RWPE1 (cell line): ENCODE results near the gene SLU7.
A peak's percentile ranks its signal among the peaks of the same experiment; 100 is the strongest.

Experiments
- CTCF ChIA-PET: fragments of 350-600 bp; sonication (Branson Sonifier 250); formaldehyde crosslinking; extraction: SDS; loops from one replicate; lab custom pipeline; 2021; lab: Yijun Ruan, JAX
- POLR2A ChIA-PET: fragments of 400-600 bp; formaldehyde crosslinking; extraction: SDS; loops from one replicate; lab custom pipeline; 2020; ENCODE audit warnings: antibody characterized with exemption; ENCODE audit not compliant: low non-redundant PET; lab: Yijun Ruan, JAX
- DNase-seq: peaks from one replicate; pipeline ENCODE4 v3.0.0; 2012; ENCODE audit warnings: low spot score
- H3K27ac ChIP-seq: fragments of 450-650 bp; 2 replicates; pipeline ENCODE4 v1.5.1; 2017
- CTCF ChIP-seq: fragments of 450-650 bp; conservative IDR thresholded peaks from 2 replicates; pipeline ENCODE4 v1.5.1; 2017; ENCODE audit warnings: low read depth, mild to moderate bottlenecking

SLU7 gene

GRCh38 chr5:160427607-160428006 lies 8.7 kb upstream of the SLU7 start:
- no peak for TF ChIP-seq CTCF
- ChIA-PET POLR2A (interaction anchor here (0.6 kb wide), 1 partner anchor 28 kb away, joined by 4 read pairs; no protein-coding TSS in a partner anchor), CTCF (interaction anchor here (1.4 kb wide), 1 partner anchor 11 kb away, joined by 7 read pairs; no protein-coding TSS in a partner anchor)
- no peak for DNase-seq
- no peak overlapping the region for H3K27ac ChIP-seq

- ChIA-PET POLR2A (interaction anchor here (0.6 kb wide), 1 partner anchor 481 kb away, joined by 3 read pairs; no protein-coding TSS in a partner anchor), CTCF (interaction anchor here (0.6 to 3.8 kb wide), 4 partner anchors 14 to 106 kb away, joined by 3 to 15 read pairs (median 4); no protein-coding TSS in a partner anchor)
- no peak overlapping the region for H3K27ac ChIP-seq
- TF ChIP-seq CTCF = no peak
- DNase-seq = peak; percentile 60
Observed at GRCh38 chr5:160423099-160423498, 4.2 kb upstream of the SLU7 start.

GRCh38 chr5:160421625-160422258 lies 2.9 kb upstream of the SLU7 start, which contains the start of gene PTTG1:
Gene PTTG1 (plus strand): TSS chr5:160421855. CDS start chr5:160422313, 458 bp downstream.
- ChIA-PET POLR2A (interaction anchor here (0.6 to 0.7 kb wide), 4 partner anchors 20 to 1967 kb away, joined by 3 to 5 read pairs (median 4); partner anchors contain the start of gene CCNJL), CTCF (interaction anchor here (0.7 to 3.8 kb wide), 2 partner anchors 17 to 275 kb away, joined by 3 to 15 read pairs; no protein-coding TSS in a partner anchor)
- peak within 1 kb of the TSS; percentile 95 for H3K27ac ChIP-seq
- peak; percentile 96 for DNase-seq
- TF ChIP-seq CTCF = no peak

- DNase-seq = no peak
- POLR2A ChIA-PET = interaction anchor here (0.6 kb wide), 1 partner anchor 18 kb away, joined by 4 read pairs; no protein-coding TSS in a partner anchor
- TF ChIP-seq CTCF = no peak
- no peak overlapping the region for H3K27ac ChIP-seq
- CTCF ChIA-PET = no interaction called here
Observed at GRCh38 chr5:160420331-160420610, 1.4 kb upstream of the SLU7 start.

- ChIA-PET CTCF (interaction anchor here (0.6 kb wide), 1 partner anchor 305 kb away, joined by 8 read pairs; no protein-coding TSS in a partner anchor), POLR2A (interaction anchor here (0.6 to 0.7 kb wide), 2 partner anchors 19 to 355 kb away, joined by 4 to 12 read pairs; no protein-coding TSS in a partner anchor)
- TF ChIP-seq CTCF = no peak
Observed at GRCh38 chr5:160419458-160420330, 813 bp upstream of the SLU7 start.

More at GRCh38 chr5:160419458-160420330, 813 bp upstream of the SLU7 start:
- peak overlapping the region; percentile 76 for H3K27ac ChIP-seq
- DNase-seq = no peak
